HEK293 (cell line): ENCODE measurements around the gene C17orf113.

Experiments used
- ELK4 ChIP-seq: IDR thresholded peaks from 2 replicates; pipeline ENCODE4 v1.6.1; 2011; ENCODE audit warnings: mild to moderate bottlenecking, low read depth, low read length, borderline replicate concordance
- IKZF3 ChIP-seq: fragments of 450-650 bp; IDR thresholded peaks from 2 replicates; pipeline ENCODE4 v1.5.0; 2018; ENCODE audit warnings: missing biosample characterization, mild to moderate bottlenecking, missing genetic modification characterization, moderate library complexity
- KLF1 ChIP-seq: fragments of 450-650 bp; formaldehyde crosslinking; IDR thresholded peaks from 2 replicates; pipeline ENCODE4 v1.5.1; 2016; ENCODE audit warnings: missing biosample characterization, missing genetic modification characterization
- MEIS1 ChIP-seq: sonication (generic); formaldehyde crosslinking; IDR thresholded peaks from 2 replicates; pipeline ENCODE4 v1.8.1; 2022; ENCODE audit warnings: missing genetic modification reagents, mild to moderate bottlenecking, borderline replicate concordance
- MYNN ChIP-seq: fragments of 450-650 bp; formaldehyde crosslinking; IDR thresholded peaks from 2 replicates; pipeline ENCODE4 v1.5.1; 2016; ENCODE audit warnings: missing biosample characterization, missing genetic modification characterization, borderline replicate concordance
- OSR2 ChIP-seq: fragments of 450-650 bp; formaldehyde crosslinking; IDR thresholded peaks from 2 replicates; pipeline ENCODE4 v1.5.1; 2016; ENCODE audit warnings: missing biosample characterization, missing genetic modification characterization
- PRDM1 ChIP-seq: fragments of 450-650 bp; formaldehyde crosslinking; IDR thresholded peaks from 2 replicates; pipeline ENCODE4; 2016; ENCODE audit warnings: missing biosample characterization, missing genetic modification characterization
- PRDM4 ChIP-seq: fragments of 450-650 bp; formaldehyde crosslinking; IDR thresholded peaks from 2 replicates; pipeline ENCODE4 v1.5.1; 2017; ENCODE audit warnings: missing biosample characterization, missing genetic modification characterization
- WT1 ChIP-seq: fragments of 450-650 bp; formaldehyde crosslinking; IDR thresholded peaks from 2 replicates; pipeline ENCODE4 v1.5.1; 2016; ENCODE audit warnings: missing biosample characterization, missing genetic modification characterization
- ZNF10 ChIP-seq: fragments of 450-650 bp; formaldehyde crosslinking; IDR thresholded peaks from 2 replicates; pipeline ENCODE4 v1.5.1; 2017; ENCODE audit warnings: missing biosample characterization, missing genetic modification characterization
- ZNF114 ChIP-seq: fragments of 450-650 bp; formaldehyde crosslinking; IDR thresholded peaks from 2 replicates; pipeline ENCODE4 v1.5.0; 2017; ENCODE audit warnings: missing biosample characterization, missing genetic modification characterization
- ZNF157 ChIP-seq: fragments of 450-650 bp; formaldehyde crosslinking; IDR thresholded peaks from 2 replicates; pipeline ENCODE4 v1.5.1; 2016; ENCODE audit warnings: missing biosample characterization, missing genetic modification characterization
- ZNF174 ChIP-seq: fragments of 450-650 bp; formaldehyde crosslinking; IDR thresholded peaks from 2 replicates; pipeline ENCODE4 v1.5.0; 2017; ENCODE audit warnings: missing biosample characterization, mild to moderate bottlenecking, missing genetic modification characterization
- ZNF398 ChIP-seq: fragments of 450-650 bp; formaldehyde crosslinking; IDR thresholded peaks from 2 replicates; pipeline ENCODE4 v1.5.1; 2017; ENCODE audit warnings: missing biosample characterization, missing genetic modification characterization
- ZNF48 ChIP-seq: fragments of 450-650 bp; formaldehyde crosslinking; IDR thresholded peaks from 2 replicates; pipeline ENCODE4 v1.5.1; 2016; ENCODE audit warnings: missing biosample characterization, missing genetic modification characterization
- ZNF521 ChIP-seq: fragments of 450-650 bp; formaldehyde crosslinking; IDR thresholded peaks from 2 replicates; pipeline ENCODE4 v1.5.1; 2017; ENCODE audit warnings: missing biosample characterization, mild to moderate bottlenecking, missing genetic modification characterization
- ZNF629 ChIP-seq: fragments of 450-650 bp; formaldehyde crosslinking; IDR thresholded peaks from 2 replicates; pipeline ENCODE4 v1.5.1; 2017; ENCODE audit warnings: missing biosample characterization, missing genetic modification characterization
- ZNF776 ChIP-seq: fragments of 450-650 bp; formaldehyde crosslinking; IDR thresholded peaks from 2 replicates; pipeline ENCODE4 v1.5.0; 2017; ENCODE audit warnings: missing biosample characterization, missing genetic modification characterization, borderline replicate concordance
- ZNF785 ChIP-seq: fragments of 450-650 bp; formaldehyde crosslinking; IDR thresholded peaks from 2 replicates; pipeline ENCODE4 v1.5.1; 2016; ENCODE audit warnings: missing biosample characterization, missing genetic modification characterization
- TF ChIP-seq, protein P1 (sequence below): fragments of 450-650 bp; formaldehyde crosslinking; conservative IDR thresholded peaks from 2 replicates; pipeline ENCODE4 v1.5.1; 2016; ENCODE audit warnings: low read depth, missing biosample characterization, missing genetic modification characterization
- TF ChIP-seq, protein P2 (sequence below): fragments of 450-650 bp; formaldehyde crosslinking; IDR thresholded peaks from 2 replicates; pipeline ENCODE4 v1.5.1; 2016; ENCODE audit warnings: missing biosample characterization, missing genetic modification characterization
- TF ChIP-seq, protein P3 (sequence below): fragments of 450-650 bp; formaldehyde crosslinking; IDR thresholded peaks from 2 replicates; pipeline ENCODE4 v1.5.1; 2016; ENCODE audit warnings: missing biosample characterization, missing genetic modification characterization, borderline replicate concordance

Gene C17orf113

GRCh38 chr17:42019509-42020404, 30.6 kb downstream of the C17orf113 start, which contains the start of gene NKIRAS2 (continued):
- TF ChIP-seq, protein P1, sequence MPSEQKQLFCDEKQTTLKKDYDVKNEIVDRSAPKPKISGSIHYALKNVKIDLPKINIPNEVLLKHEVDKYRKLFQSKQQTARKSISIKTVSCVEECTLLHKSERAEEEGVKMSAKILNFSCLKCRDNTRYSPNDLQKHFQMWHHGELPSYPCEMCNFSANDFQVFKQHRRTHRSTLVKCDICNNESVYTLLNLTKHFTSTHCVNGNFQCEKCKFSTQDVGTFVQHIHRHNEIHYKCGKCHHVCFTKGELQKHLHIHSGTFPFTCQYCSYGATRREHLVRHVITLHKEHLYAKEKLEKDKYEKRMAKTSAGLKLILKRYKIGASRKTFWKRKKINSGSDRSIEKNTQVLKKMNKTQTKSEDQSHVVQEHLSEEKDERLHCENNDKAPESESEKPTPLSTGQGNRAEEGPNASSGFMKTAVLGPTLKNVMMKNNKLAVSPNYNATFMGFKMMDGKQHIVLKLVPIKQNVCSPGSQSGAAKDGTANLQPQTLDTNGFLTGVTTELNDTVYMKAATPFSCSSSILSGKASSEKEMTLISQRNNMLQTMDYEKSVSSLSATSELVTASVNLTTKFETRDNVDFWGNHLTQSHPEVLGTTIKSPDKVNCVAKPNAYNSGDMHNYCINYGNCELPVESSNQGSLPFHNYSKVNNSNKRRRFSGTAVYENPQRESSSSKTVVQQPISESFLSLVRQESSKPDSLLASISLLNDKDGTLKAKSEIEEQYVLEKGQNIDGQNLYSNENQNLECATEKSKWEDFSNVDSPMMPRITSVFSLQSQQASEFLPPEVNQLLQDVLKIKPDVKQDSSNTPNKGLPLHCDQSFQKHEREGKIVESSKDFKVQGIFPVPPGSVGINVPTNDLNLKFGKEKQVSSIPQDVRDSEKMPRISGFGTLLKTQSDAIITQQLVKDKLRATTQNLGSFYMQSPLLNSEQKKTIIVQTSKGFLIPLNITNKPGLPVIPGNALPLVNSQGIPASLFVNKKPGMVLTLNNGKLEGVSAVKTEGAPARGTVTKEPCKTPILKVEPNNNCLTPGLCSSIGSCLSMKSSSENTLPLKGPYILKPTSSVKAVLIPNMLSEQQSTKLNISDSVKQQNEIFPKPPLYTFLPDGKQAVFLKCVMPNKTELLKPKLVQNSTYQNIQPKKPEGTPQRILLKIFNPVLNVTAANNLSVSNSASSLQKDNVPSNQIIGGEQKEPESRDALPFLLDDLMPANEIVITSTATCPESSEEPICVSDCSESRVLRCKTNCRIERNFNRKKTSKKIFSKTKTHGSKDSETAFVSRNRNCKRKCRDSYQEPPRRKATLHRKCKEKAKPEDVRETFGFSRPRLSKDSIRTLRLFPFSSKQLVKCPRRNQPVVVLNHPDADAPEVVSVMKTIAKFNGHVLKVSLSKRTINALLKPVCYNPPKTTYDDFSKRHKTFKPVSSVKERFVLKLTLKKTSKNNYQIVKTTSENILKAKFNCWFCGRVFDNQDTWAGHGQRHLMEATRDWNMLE = peak; percentile 91
- no peak for TF ChIP-seq ELK4
- no peak for TF ChIP-seq ZNF776 (tag by site-specific recombination)
- TF ChIP-seq MYNN (tag by site-specific recombination) = no peak
- TF ChIP-seq ZNF157 (tag by site-specific recombination) = no peak
- TF ChIP-seq ZNF48 = no peak
- TF ChIP-seq OSR2 (tag by site-specific recombination) = peak; percentile 24; the same call in 1 of the 2 replicates
- no peak for TF ChIP-seq WT1 (tag by site-specific recombination)
- TF ChIP-seq KLF1 (tag by site-specific recombination) = no peak
- peak; percentile 66 for TF ChIP-seq IKZF3 (tag by site-specific recombination)
- TF ChIP-seq, protein P2, sequence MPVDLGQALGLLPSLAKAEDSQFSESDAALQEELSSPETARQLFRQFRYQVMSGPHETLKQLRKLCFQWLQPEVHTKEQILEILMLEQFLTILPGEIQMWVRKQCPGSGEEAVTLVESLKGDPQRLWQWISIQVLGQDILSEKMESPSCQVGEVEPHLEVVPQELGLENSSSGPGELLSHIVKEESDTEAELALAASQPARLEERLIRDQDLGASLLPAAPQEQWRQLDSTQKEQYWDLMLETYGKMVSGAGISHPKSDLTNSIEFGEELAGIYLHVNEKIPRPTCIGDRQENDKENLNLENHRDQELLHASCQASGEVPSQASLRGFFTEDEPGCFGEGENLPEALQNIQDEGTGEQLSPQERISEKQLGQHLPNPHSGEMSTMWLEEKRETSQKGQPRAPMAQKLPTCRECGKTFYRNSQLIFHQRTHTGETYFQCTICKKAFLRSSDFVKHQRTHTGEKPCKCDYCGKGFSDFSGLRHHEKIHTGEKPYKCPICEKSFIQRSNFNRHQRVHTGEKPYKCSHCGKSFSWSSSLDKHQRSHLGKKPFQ = no peak
- no peak for TF ChIP-seq PRDM1 (tag by site-specific recombination)
- no peak for TF ChIP-seq ZNF114 (tag by site-specific recombination)
- TF ChIP-seq MEIS1 (CRISPR knock-in tag) = no peak
- TF ChIP-seq PRDM4 (tag by site-specific recombination) = no peak
- TF ChIP-seq ZNF629 = peak; percentile 67; the same call in 1 of the 2 replicates
- no peak for TF ChIP-seq ZNF174
- TF ChIP-seq ZNF398 (tag by site-specific recombination) = 0 out of 2 replicates have a peak, but pooled peaks have one; percentile 13
- TF ChIP-seq, protein P3, sequence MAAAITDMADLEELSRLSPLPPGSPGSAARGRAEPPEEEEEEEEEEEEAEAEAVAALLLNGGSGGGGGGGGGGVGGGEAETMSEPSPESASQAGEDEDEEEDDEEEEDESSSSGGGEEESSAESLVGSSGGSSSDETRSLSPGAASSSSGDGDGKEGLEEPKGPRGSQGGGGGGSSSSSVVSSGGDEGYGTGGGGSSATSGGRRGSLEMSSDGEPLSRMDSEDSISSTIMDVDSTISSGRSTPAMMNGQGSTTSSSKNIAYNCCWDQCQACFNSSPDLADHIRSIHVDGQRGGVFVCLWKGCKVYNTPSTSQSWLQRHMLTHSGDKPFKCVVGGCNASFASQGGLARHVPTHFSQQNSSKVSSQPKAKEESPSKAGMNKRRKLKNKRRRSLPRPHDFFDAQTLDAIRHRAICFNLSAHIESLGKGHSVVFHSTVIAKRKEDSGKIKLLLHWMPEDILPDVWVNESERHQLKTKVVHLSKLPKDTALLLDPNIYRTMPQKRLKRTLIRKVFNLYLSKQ (tag by site-specific recombination) = no peak
- TF ChIP-seq ZNF785 (tag by site-specific recombination) = no peak
- no peak for TF ChIP-seq ZNF521 (tag by site-specific recombination)
- no peak; the same call in 1 of the 2 replicates for TF ChIP-seq ZNF10
